T-cell (primary cell): Measurements from ENCODE around the gene IL4R. TPM values are rescaled to one million over a fixed set of nuclear protein-coding genes. Genes with fewer than 3 reads are reported as not detected.
"Not testable (repeated sequence)": the region's sequence is repeated elsewhere in the genome, so short reads cannot be mapped to it uniquely, and the experiment has no call there.

Experiments used
- ATAC-seq, 4 experiments: fragments of 200-7000 bp in 3 of 4; fragments of 150-1000 bp in 1 of 4; cut with Tn5 transposase; replicated peaks in 1 of 4; 1 replicate in 3 of 4; 2 replicates in 1 of 4; pipeline ENCODE4 v1.10.0; 2021; ENCODE audit warnings: moderate library complexity in 3 of 4, mild to moderate bottlenecking in 2 of 4, moderate number of reproducible peaks in 1 of 4
- CTCF ChIA-PET, 2 donors: fragments of 300-600 bp; sonication (Branson Sonifier 250); formaldehyde crosslinking; loops; one replicate each; lab custom pipeline; 2022; ENCODE audit warnings: antibody characterized with exemption in 2 of 2; lab: Charles Lee
- POLR2A ChIA-PET, 2 donors: fragments of 300-600 bp; sonication (Branson Sonifier 250); formaldehyde crosslinking; loops; one replicate each; lab custom pipeline; 2022; ENCODE audit warnings: antibody characterized with exemption in 2 of 2; lab: Charles Lee
- DNase-seq, 35 experiments: peaks; one replicate each; pipeline versions ENCODE4 v3.0.0 to v3.0.0-alpha.2; 2013 to 2023
- H3K27ac ChIP-seq: one replicate; pipeline ENCODE4 v1.5.1; 2013; ENCODE audit warnings: low read length
- H3K27me3 ChIP-seq, 2 experiments: replicated peaks in 1 of 2; 1 replicate in 1 of 2; 2 replicates in 1 of 2; pipeline versions ENCODE4 v1.6.1 to v1.7.0; 2013; ENCODE audit warnings: low read length in 1 of 2, mixed read lengths in 1 of 2; ENCODE audit not compliant: control insufficient read depth in 2 of 2, insufficient read depth in 2 of 2; ENCODE audit errors: extremely low read depth in 1 of 2
- H3K36me3 ChIP-seq, 2 donors: 1 replicate in 1 of 2; 2 replicates in 1 of 2; pipeline versions ENCODE4 v1.6.1 to v1.7.0; 2013; ENCODE audit warnings: low read length in 1 of 2; ENCODE audit not compliant: control insufficient read depth in 2 of 2, insufficient read depth in 1 of 2; ENCODE audit errors: extremely low read depth in 1 of 2
- H3K4me1 ChIP-seq, 2 experiments: 1 replicate in 1 of 2; 2 replicates in 1 of 2; pipeline versions ENCODE4 v1.6.1 to v1.7.0; 2013; ENCODE audit warnings: low read length in 2 of 2, mixed read lengths in 1 of 2; ENCODE audit not compliant: insufficient read depth in 2 of 2, control insufficient read depth in 1 of 2; ENCODE audit errors: extremely low read depth in 1 of 2
- H3K4me3 ChIP-seq, 2 donors: 1 replicate in 1 of 2; 2 replicates in 1 of 2; pipeline versions ENCODE4 v1.5.1 to v1.7.0; 2013; ENCODE audit warnings: mild to moderate bottlenecking in 2 of 2, low read length in 1 of 2, moderate library complexity in 1 of 2; ENCODE audit not compliant: control insufficient read depth in 1 of 2; ENCODE audit errors: extremely low read depth in 1 of 2
- H3K9me3 ChIP-seq: 2 replicates; pipeline ENCODE4 v1.7.0; 2013
- H3K27ac Mint-ChIP-seq, 2 donors: one replicate each; pipeline ENCODE4 v1.8.0; 2020 to 2021; ENCODE audit warnings: mild to moderate bottlenecking in 2 of 2, mixed read lengths in 2 of 2
- H3K27me3 Mint-ChIP-seq, 2 donors: one replicate each; pipeline ENCODE4 v1.8.0; 2021 to 2022; ENCODE audit warnings: mixed read lengths in 2 of 2
- H3K36me3 Mint-ChIP-seq: one replicate; pipeline ENCODE4 v1.8.0; 2021; ENCODE audit warnings: mixed read lengths
- H3K4me1 Mint-ChIP-seq, 3 donors: one replicate each; pipeline ENCODE4 v1.8.0; 2020 to 2022; ENCODE audit warnings: mixed read lengths in 3 of 3, mild to moderate bottlenecking in 1 of 3
- H3K4me3 Mint-ChIP-seq, 3 donors: one replicate each; pipeline ENCODE4 v1.8.0; 2020 to 2022; ENCODE audit warnings: mild to moderate bottlenecking in 3 of 3, mixed read lengths in 3 of 3, moderate library complexity in 3 of 3
- H3K9me3 Mint-ChIP-seq, 3 donors: one replicate each; pipeline ENCODE4 v1.8.0; 2020 to 2022; ENCODE audit warnings: mixed read lengths in 3 of 3
- WGBS: methylation state at CpG from one replicate; pipeline ENCODE4 v1.1.5; 2013; ENCODE audit warnings: missing lambda C conversion rate; ENCODE audit not compliant: insufficient coverage; 5-methylcytosine and 5-hydroxymethylcytosine counted together
- total RNA-seq, 35 experiments: library from RNA in 6 of 35; stranded (reverse) in 6 of 35; fragments of 120-200 nt in 1 of 35; gene quantifications; one replicate each; pipeline versions ENCODE4 v1.2.1 to v1.2.4 and lab custom pipeline; 2013 to 2026

The IL4R gene
- total RNA-seq, 5 donors from 2014 or later (not counting 1 experiment from before 2014, with no cell fraction given) = 186 to 281 (median 221) TPM

DNA sequence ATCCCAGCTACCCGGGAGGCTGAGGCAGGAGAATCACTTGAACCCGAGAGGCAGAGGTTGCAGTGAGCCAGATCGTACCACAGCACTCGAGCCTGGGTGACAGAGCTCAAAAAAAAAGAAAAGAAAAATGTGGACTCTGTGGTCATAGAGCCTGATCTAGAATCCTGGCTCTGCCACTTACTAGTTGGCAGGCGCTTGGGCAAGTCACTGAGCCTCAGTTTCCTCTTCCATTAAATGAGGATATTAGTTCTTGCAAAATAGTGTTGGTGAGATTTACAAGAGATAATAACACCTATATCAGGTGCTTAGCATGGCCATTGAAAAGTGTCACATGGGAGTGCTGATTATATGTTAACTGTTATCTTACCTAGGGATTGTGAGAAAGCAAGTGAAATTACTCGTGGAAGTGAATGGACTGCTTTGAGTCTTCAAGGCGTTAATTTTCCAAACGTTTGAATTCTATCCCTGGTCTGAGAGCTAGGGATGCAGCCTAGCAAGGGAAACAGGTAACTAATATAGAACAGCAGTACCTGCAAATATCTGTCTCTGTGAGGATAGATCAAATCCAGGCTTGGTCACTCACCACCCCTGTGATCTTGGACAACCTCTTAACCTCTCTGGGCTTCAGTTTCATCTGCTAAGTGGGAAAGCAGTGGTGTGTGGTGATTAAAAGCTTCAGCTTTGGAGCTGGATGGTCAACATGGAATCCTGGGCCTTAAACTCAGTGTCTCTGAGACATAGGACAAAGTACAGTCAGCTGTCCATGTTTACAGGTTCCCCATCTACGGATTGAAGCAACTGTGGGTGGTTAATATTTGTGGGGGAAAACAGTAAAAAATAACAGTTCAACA is 44.2 kb upstream of the IL4R start:
- POLR2A ChIA-PET = interaction anchor here in 1 of 2 donors (0.7 kb wide), 1 partner anchor 162 kb away, joined by 3 read pairs; no protein-coding TSS in a partner anchor
- H3K27ac ChIP-seq = peak overlapping the region; percentile 95
- 90% methylated on average over 5 of the region's 9 CpGs for WGBS

DNA sequence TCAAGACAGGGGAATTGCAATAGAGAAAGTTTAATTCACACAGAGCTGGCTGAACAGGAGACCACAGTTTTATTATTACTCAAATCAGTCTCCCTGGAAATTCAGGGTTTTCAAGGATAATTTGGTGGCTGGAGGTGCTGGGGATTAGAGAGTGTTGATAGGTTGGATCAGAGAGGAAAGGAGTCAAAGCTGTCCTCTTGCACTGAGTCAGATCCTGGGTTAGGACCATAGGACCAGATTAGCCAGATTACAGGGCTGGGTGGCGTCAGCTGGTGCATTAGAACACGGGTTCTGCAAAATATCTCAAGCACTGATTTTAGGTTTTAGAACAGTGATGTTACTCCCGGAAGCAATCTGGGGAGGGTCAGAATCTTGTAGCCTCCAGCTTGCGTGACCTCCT is 43.4 kb upstream of the IL4R start:
- no peaks in the 10 kb centered on the region for H3K27me3 ChIP-seq
- H3K9me3 Mint-ChIP-seq = no peaks in the 10 kb centered on the region
- H3K4me1 ChIP-seq = peaks cover 19 to 45% of the 10 kb centered on the region in 2 experiments
- DNase-seq (no peak), ATAC-seq (no peak)
- CTCF ChIA-PET = interaction anchor here in 1 of 2 donors (0.5 to 1.6 kb wide), 4 partner anchors 35 to 160 kb away, joined by 3 to 5 read pairs (median 3); no protein-coding TSS in a partner anchor
- no CpG with 5 or more reads among the region's 4 CpGs for WGBS
- H3K27ac Mint-ChIP-seq = no peak overlapping the region
- POLR2A ChIA-PET = interaction anchor here in 1 of 2 donors (0.6 to 0.7 kb wide), 2 partner anchors 26 to 77 kb away, joined by 3 to 4 read pairs; no protein-coding TSS in a partner anchor
- H3K36me3 ChIP-seq = no peaks in the 10 kb centered on the region
- H3K27me3 Mint-ChIP-seq = peaks cover 0 to 2% of the 10 kb centered on the region in 2 donors
- no peaks in the 10 kb centered on the region for H3K9me3 ChIP-seq
- no peak overlapping the region for H3K4me3 ChIP-seq
- no peak overlapping the region for H3K4me3 Mint-ChIP-seq
- peaks cover 6% of the 10 kb centered on the region for H3K36me3 Mint-ChIP-seq
- H3K4me1 Mint-ChIP-seq = peaks cover 59 to 74% (median 71%) of the 10 kb centered on the region in 3 donors
- no peak overlapping the region for H3K27ac ChIP-seq

More for the DNA sequence above, 44.2 kb upstream of the IL4R start:
- Histone ChIP-seq H3K27me3 (no peaks in the 10 kb centered on the region), H3K36me3 (no peaks in the 10 kb centered on the region), H3K4me1 (peaks cover 19 to 40% of the 10 kb centered on the region in 2 experiments), H3K4me3 (peak overlapping the region; percentile 83 to 93), H3K9me3 (no peaks in the 10 kb centered on the region)
- Mint-ChIP-seq H3K27ac (peak overlapping the region; percentile 96 to 97), H3K4me3 (peak overlapping the region; percentile 96 to 97 (median 96)), H3K9me3 (no peaks in the 10 kb centered on the region), H3K27me3 (peaks cover 0 to 2% of the 10 kb centered on the region in 2 donors), H3K36me3 (peaks cover 6% of the 10 kb centered on the region), H3K4me1 (peaks cover 64 to 76% (median 73%) of the 10 kb centered on the region in 3 donors)
- CTCF ChIA-PET = interaction anchor here in 1 of 2 donors (0.6 to 1.3 kb wide), 5 partner anchors 33 to 158 kb away, joined by 3 to 5 read pairs (median 3); no protein-coding TSS in a partner anchor
- DNase-seq (no peak), ATAC-seq (no peak)

DNA sequence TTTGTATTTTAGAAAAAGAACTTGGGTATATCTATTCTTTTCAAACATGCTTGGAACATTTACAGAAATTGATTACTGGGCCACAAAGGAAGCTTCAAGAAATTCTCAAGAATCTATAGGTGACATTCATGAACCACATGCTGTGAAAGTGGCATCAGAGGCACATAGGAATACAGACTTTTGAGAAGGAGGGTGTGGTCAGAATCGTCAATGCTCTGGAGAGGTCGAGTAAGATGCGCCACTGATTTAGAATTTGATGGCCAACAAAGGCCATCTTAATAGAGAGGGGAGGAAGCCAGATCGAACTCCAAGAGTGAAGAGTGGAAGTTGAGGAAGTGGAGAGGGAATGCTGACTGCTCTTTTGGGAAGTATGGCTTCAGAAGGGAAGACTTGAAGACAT is 41.7 kb upstream of the IL4R start:
- Histone ChIP-seq H3K36me3 (no peaks in the 10 kb centered on the region), H3K4me3 (no peak overlapping the region), H3K9me3 (no peaks in the 10 kb centered on the region), H3K27ac (no peak overlapping the region), H3K27me3 (no peaks in the 10 kb centered on the region), H3K4me1 (peaks cover 16 to 45% of the 10 kb centered on the region in 2 experiments)
- Mint-ChIP-seq H3K36me3 (no peaks in the 10 kb centered on the region), H3K4me3 (peak overlapping the region in 1 of 3 donors; percentile 54), H3K27ac (peak overlapping the region; percentile 35 to 84), H3K9me3 (no peaks in the 10 kb centered on the region), H3K27me3 (peaks cover 0 to 2% of the 10 kb centered on the region in 2 donors), H3K4me1 (peaks cover 47 to 69% (median 67%) of the 10 kb centered on the region in 3 donors)
- 89% methylated on average over 3 of the region's 4 CpGs for WGBS
- ATAC-seq (no peak), DNase-seq (no peak)
- CTCF ChIA-PET = interaction anchor here (0.7 to 1.6 kb wide), 3 partner anchors 86 to 210 kb away, joined by 3 to 6 read pairs (median 5); no protein-coding TSS in a partner anchor
- POLR2A ChIA-PET = no interaction called here

- peaks cover 15 to 43% of the 10 kb centered on the region in 2 experiments for H3K4me1 ChIP-seq
- not testable (repeated sequence) for H3K27ac ChIP-seq, H3K27me3 ChIP-seq, DNase-seq, H3K27ac Mint-ChIP-seq, H3K36me3 ChIP-seq, H3K9me3 ChIP-seq, H3K4me3 ChIP-seq, ATAC-seq, H3K27me3 Mint-ChIP-seq, H3K9me3 Mint-ChIP-seq, H3K36me3 Mint-ChIP-seq
- CTCF ChIA-PET = interaction anchor here (0.7 kb wide), 2 partner anchors 86 to 209 kb away, joined by 3 to 6 read pairs; no protein-coding TSS in a partner anchor
- Mint-ChIP-seq H3K4me1 (peaks cover 42 to 63% (median 61%) of the 10 kb centered on the region in 3 donors), H3K4me3 (peak overlapping the region in 1 of 3 donors; percentile 48)
- 100% methylated on average over 1 of the region's 7 CpGs for WGBS
- POLR2A ChIA-PET = interaction anchor here in 1 of 2 donors (0.6 to 0.7 kb wide), 2 partner anchors 37 to 57 kb away, joined by 3 read pairs; no protein-coding TSS in a partner anchor
These were observed 41.1 kb upstream of the IL4R start for GRCh38 chr16:27272697-27273096.

- no peak for DNase-seq
- peak overlapping the region in 2 of 3 donors; percentile 14 to 48 for H3K4me3 Mint-ChIP-seq
- no peak overlapping the region for H3K4me3 ChIP-seq
- H3K27ac Mint-ChIP-seq = peak overlapping the region; percentile 75 to 89
- H3K9me3 Mint-ChIP-seq = no peaks in the 10 kb centered on the region
- peaks cover 0 to 2% of the 10 kb centered on the region in 2 donors for H3K27me3 Mint-ChIP-seq
- H3K4me1 ChIP-seq = peaks cover 15 to 37% of the 10 kb centered on the region in 2 experiments
- no peaks in the 10 kb centered on the region for H3K27me3 ChIP-seq
- CTCF ChIA-PET = interaction anchor here (1.0 to 1.1 kb wide), 2 partner anchors 36 to 119 kb away, joined by 4 to 5 read pairs; no protein-coding TSS in a partner anchor
- no peaks in the 10 kb centered on the region for H3K36me3 Mint-ChIP-seq
- H3K36me3 ChIP-seq = no peaks in the 10 kb centered on the region
- H3K4me1 Mint-ChIP-seq = peaks cover 37 to 57% (median 56%) of the 10 kb centered on the region in 3 donors
- H3K9me3 ChIP-seq = no peaks in the 10 kb centered on the region
- 100% methylated on average over 2 of the region's 4 CpGs for WGBS
- no peak overlapping the region for H3K27ac ChIP-seq
- POLR2A ChIA-PET = interaction anchor here in 1 of 2 donors (0.5 to 0.7 kb wide), 3 partner anchors 37 to 83 kb away, joined by 3 to 5 read pairs (median 3); no protein-coding TSS in a partner anchor
- no peak for ATAC-seq
These were observed 40.5 kb upstream of the IL4R start for GRCh38 chr16:27273330-27273669.
